ENCODE measurements around the gene NRP1.
"Not testable (repeated sequence)": the region's sequence is repeated elsewhere in the genome, so short reads cannot be mapped to it uniquely, and the experiment has no call there.

NRP1 gene

DNA sequence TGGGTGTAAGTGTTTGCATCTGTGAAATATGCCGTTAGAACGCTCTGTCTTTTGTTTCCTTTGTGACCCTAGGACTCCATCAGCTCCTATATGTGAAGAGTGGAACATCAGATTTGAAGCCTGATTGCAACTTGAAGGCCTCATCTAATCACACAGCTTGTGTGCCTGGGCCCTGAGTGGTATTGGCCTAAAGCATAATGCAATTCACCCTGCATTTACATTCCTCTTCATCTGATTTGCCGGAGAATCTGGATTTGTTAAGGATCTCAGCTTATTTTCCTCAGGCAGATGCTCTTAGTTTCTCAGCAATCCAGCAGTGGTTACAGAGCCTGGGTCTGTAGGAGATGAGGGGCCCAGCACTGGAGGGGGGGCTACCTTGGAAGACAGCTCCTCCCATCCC is 193.2 kb downstream of the NRP1 start:
- DNase-seq: no peak

- DNase-seq: peak; percentile 75
Measured at GRCh38 chr10:33139181-33139646, 195.3 kb downstream of the NRP1 start.

DNA sequence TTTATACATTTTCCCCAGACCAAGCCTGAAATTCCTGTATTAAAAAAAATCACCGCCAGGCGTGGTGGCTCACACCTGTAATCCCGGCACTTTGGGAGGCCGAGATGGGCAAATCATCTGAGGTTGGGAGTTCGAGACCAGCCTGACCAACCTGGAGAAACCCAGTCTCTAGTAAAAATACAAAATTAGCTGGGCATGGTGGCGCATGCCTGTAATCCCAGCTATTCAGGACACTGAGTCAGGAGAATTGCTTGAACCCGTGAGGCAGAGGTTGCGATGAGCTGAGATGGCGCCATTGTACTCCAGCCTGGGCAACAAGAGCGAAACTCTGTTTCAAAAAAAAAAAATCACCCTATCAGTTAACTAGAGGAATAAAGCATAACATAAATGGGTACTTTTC is 195.8 kb downstream of the NRP1 start:
- DNase-seq: not testable (repeated sequence)

DNA sequence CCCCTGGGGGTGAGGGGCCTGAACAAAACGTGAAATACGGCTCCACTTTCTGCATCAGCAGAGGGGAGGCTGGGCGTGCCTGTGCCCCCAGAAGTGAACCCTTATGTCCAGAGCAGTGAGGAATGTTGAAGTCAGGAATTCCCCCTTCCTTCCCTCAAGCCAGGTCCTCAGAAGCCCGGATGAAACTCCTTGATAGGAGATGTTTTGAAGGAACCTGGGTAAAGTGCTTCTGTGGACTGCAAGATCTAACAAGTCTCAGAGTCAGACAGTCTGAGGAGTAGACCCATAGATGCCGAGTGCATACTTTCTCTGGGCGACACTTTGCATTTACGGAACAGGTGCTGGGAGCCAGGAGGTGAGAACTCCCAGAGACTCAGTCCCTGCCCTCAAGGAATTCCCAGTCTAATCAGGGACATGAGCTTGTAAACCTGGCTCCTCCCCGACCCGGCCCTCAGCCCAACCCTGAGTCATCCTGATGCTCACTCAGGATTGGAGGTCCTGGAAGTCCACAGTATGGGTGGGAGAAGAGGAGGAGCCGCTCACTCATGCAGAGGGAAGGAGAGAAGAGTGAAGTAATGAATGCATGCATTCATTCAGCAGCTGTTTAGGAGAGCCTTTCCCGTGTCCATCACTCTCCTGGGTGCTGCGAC is 197.0 kb downstream of the NRP1 start:
- DNase-seq: no peak

DNA sequence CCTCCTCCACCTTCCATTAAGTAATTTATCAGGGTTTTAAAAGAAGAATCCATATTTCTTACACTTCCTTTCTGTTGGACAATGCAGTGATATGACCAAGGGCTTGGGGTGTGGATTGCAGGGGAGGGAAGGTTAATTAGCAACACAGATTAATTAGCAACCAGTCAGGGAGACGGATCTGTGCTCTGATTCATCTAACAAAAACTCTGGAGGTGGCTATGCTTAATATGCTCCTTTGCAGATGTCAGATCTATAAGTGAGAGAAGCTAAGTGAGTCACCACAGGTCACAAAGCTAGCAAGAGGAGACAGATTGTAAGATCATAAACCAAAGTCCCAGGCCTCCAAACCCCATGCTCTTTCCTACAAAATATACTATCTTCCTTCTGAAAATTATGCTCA is 197.7 kb downstream of the NRP1 start:
- no peak for DNase-seq

- peak; percentile 53 for DNase-seq
Measured at GRCh38 chr10:33136271-33136670, 198.2 kb downstream of the NRP1 start.

- DNase-seq: peak; percentile 81
Measured at GRCh38 chr10:33134011-33134751, 200.3 kb downstream of the NRP1 start.

GRCh38 chr10:33133557-33133956 is 200.9 kb downstream of the NRP1 start:
- no peak for DNase-seq

DNA sequence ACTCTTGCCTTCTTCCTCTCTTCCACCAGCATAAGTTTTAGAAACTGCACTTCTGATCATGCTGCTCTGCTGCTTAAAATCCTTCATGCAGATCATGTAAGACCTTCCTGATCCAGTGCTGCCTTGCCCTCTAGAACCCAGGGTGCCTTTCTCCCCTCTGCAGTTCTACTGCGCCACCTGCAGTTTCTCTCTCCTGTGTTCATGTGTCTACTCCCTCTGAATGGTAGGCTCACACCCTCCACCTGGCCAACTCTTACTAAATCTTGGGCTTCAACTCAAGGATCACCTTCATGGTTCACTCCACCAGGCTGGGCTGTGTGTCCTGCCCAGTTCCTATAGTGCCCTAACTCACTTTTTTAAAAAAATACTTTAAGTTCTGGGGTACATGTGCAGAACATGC is 201.8 kb downstream of the NRP1 start:
- DNase-seq: peak; percentile 64

- DNase-seq: no peak
Measured at GRCh38 chr10:33129996-33130386, 204.5 kb downstream of the NRP1 start.

- no peak for DNase-seq
Measured at GRCh38 chr10:33129141-33129995, 205.1 kb downstream of the NRP1 start.

DNA sequence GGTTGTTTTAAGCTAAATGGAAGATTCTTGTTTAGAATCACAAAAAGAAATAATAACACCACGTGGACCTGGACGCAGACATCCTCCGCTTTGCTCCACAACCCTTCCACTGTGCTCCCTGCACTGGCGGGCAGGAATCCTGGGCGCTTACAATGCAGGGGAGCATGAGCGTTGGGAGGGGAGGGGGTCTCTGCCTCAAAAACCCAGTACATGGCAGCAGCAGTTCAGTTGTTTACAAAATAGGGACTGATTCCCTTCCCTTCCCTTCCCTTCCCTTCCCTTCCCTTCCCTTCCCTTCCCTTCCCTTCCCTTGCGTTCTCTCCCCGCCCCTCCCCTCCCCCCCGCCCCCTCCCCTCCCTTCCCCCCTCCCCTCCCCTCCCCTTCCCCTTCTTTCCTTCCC is 206.8 kb downstream of the NRP1 start:
- no peak for DNase-seq

Measured in activated naive CD4-positive, alpha-beta T cell treated with Interleukin-2 at 50 U/mL for 16 hours (primary cell).